ENCODE data around the gene KRTAP4-5. TPM values are rescaled to one million over a fixed set of nuclear protein-coding genes. Genes with fewer than 3 reads are reported as not detected.

Gene KRTAP4-5
- total RNA-seq, 2 experiments from 2014 or later: not detected

GRCh38 chr17:41186872-41187271 lies 37.2 kb upstream of the KRTAP4-5 start:
- no peak overlapping the region for H3K4me3 ChIP-seq (ENCODE audit: low read depth, low read length, poor library complexity, severe bottlenecking)
- no peaks in the 10 kb centered on the region for H3K79me2 ChIP-seq (ENCODE audit: insufficient read depth, low read depth, low read length)
- intact Hi-C loops (cut with micrococcal nuclease; ENCODE audit: unreplicated experiment): no loop called here
- ChIA-PET CTCF (ENCODE audit: unreplicated experiment) (no interaction called here), POLR2A (no interaction called here)
- no peak overlapping the region for H3K4me2 ChIP-seq (ENCODE audit: low read length)
- H4K20me1 ChIP-seq (ENCODE audit: insufficient read depth, low read length): no peaks in the 10 kb centered on the region
- no TSS peak for BruUV-seq (replicated peaks)
- DNase-seq (ENCODE audit: low spot score): no peak
- no peaks in the 10 kb centered on the region for H3K9me2 ChIP-seq (ENCODE audit: insufficient read depth, low read length)
- H3K9me3 ChIP-seq (ENCODE audit: low read length): no peaks in the 10 kb centered on the region
- H3K4me1 ChIP-seq (ENCODE audit: insufficient read depth, low read length, poor library complexity, severe bottlenecking): no peaks in the 10 kb centered on the region
- TF ChIP-seq CTCF (conservative IDR thresholded peaks at IDR 0.05; ENCODE audit: low read length) (no peak), EZH2phosphoT487 (IDR thresholded peaks at IDR 0.05; ENCODE audit: borderline replicate concordance, low read depth, low read length) (no peak)
- H2AFZ ChIP-seq (ENCODE audit: low read length): no peak overlapping the region
- no peak overlapping the region for H3K27ac ChIP-seq (ENCODE audit: low read depth, low read length, poor library complexity, severe bottlenecking)
- H3K36me3 ChIP-seq (ENCODE audit: insufficient read depth, low read length): no peaks in the 10 kb centered on the region

GRCh38 chr17:41185001-41185400 lies 35.4 kb upstream of the KRTAP4-5 start:
- DNase-seq (ENCODE audit: low spot score): no peak
- H3K79me2 ChIP-seq (ENCODE audit: insufficient read depth, low read depth, low read length): no peaks in the 10 kb centered on the region
- no peak overlapping the region for H3K27ac ChIP-seq (ENCODE audit: low read depth, low read length, poor library complexity, severe bottlenecking)
- BruUV-seq (replicated peaks): no TSS peak
- no peaks in the 10 kb centered on the region for H3K36me3 ChIP-seq (ENCODE audit: insufficient read depth, low read length)
- ChIA-PET POLR2A (no interaction called here), CTCF (ENCODE audit: unreplicated experiment) (no interaction called here)
- no peaks in the 10 kb centered on the region for H3K4me1 ChIP-seq (ENCODE audit: insufficient read depth, low read length, poor library complexity, severe bottlenecking)
- no peak overlapping the region for H2AFZ ChIP-seq (ENCODE audit: low read length)
- H3K9me3 ChIP-seq (ENCODE audit: low read length): no peaks in the 10 kb centered on the region
- no peak overlapping the region for H3K4me2 ChIP-seq (ENCODE audit: low read length)
- intact Hi-C loops (cut with micrococcal nuclease; ENCODE audit: unreplicated experiment): no loop called here
- no peaks in the 10 kb centered on the region for H4K20me1 ChIP-seq (ENCODE audit: insufficient read depth, low read length)
- no peak for TF ChIP-seq EZH2phosphoT487 (IDR thresholded peaks at IDR 0.05; ENCODE audit: borderline replicate concordance, low read depth, low read length)
- no peak for TF ChIP-seq CTCF (conservative IDR thresholded peaks at IDR 0.05; ENCODE audit: low read length)
- no peaks in the 10 kb centered on the region for H3K9me2 ChIP-seq (ENCODE audit: insufficient read depth, low read length)
- no peak overlapping the region for H3K4me3 ChIP-seq (ENCODE audit: low read depth, low read length, poor library complexity, severe bottlenecking)

GRCh38 chr17:41184480-41184961 lies 34.9 kb upstream of the KRTAP4-5 start, which contains the start of gene KRTAP4-1:
KRTAP4-1 (minus strand) TSS chr17:41184911; CDS start chr17:41184854, 57 bp downstream.
- no peak within 1 kb of the TSS for H2AFZ ChIP-seq (ENCODE audit: low read length)

More at GRCh38 chr17:41184480-41184961, 34.9 kb upstream of the KRTAP4-5 start, which contains the start of gene KRTAP4-1:
- no peaks in the 10 kb centered on the region for H3K36me3 ChIP-seq (ENCODE audit: insufficient read depth, low read length)
- H3K9me3 ChIP-seq (ENCODE audit: low read length): no peaks in the 10 kb centered on the region
- H4K20me1 ChIP-seq (ENCODE audit: insufficient read depth, low read length): no peaks in the 10 kb centered on the region
- H3K79me2 ChIP-seq (ENCODE audit: insufficient read depth, low read depth, low read length): no peaks in the 10 kb centered on the region
- H3K27ac ChIP-seq (ENCODE audit: low read depth, low read length, poor library complexity, severe bottlenecking): no peak within 1 kb of the TSS
- intact Hi-C loops (cut with micrococcal nuclease; ENCODE audit: unreplicated experiment): no loop called here
- H3K4me2 ChIP-seq (ENCODE audit: low read length): no peak within 1 kb of the TSS
- H3K4me1 ChIP-seq (ENCODE audit: insufficient read depth, low read length, poor library complexity, severe bottlenecking): no peaks in the 10 kb centered on the region
- ChIA-PET CTCF (ENCODE audit: unreplicated experiment) (no interaction called here), POLR2A (no interaction called here)
- no TSS peak for BruUV-seq (replicated peaks)
- DNase-seq (ENCODE audit: low spot score): no peak
- TF ChIP-seq CTCF (conservative IDR thresholded peaks at IDR 0.05; ENCODE audit: low read length) (no peak), EZH2phosphoT487 (IDR thresholded peaks at IDR 0.05; ENCODE audit: borderline replicate concordance, low read depth, low read length) (no peak)
- H3K4me3 ChIP-seq (ENCODE audit: low read depth, low read length, poor library complexity, severe bottlenecking): no peak within 1 kb of the TSS
- no peaks in the 10 kb centered on the region for H3K9me2 ChIP-seq (ENCODE audit: insufficient read depth, low read length)

Measured in OCI-LY7 (cell line).